GM12874 (cell line): Measurements from ENCODE around the gene HBEGF.

Source experiments
- TF ChIP-seq, protein P1 (sequence below): IDR thresholded peaks from 2 replicates; pipeline ENCODE4 v1.5.1; 2011; ENCODE audit warnings: low read depth, mild to moderate bottlenecking, control low read depth, low read length, moderate library complexity; ENCODE audit not compliant: insufficient read depth

Gene HBEGF, protein sequence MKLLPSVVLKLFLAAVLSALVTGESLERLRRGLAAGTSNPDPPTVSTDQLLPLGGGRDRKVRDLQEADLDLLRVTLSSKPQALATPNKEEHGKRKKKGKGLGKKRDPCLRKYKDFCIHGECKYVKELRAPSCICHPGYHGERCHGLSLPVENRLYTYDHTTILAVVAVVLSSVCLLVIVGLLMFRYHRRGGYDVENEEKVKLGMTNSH

GRCh38 chr5:140346348-140347221 is at the start of gene HBEGF:
Gene HBEGF (minus strand): TSS chr5:140346603. CDS start chr5:140346328, 275 bp downstream.
- TF ChIP-seq, protein P1, sequence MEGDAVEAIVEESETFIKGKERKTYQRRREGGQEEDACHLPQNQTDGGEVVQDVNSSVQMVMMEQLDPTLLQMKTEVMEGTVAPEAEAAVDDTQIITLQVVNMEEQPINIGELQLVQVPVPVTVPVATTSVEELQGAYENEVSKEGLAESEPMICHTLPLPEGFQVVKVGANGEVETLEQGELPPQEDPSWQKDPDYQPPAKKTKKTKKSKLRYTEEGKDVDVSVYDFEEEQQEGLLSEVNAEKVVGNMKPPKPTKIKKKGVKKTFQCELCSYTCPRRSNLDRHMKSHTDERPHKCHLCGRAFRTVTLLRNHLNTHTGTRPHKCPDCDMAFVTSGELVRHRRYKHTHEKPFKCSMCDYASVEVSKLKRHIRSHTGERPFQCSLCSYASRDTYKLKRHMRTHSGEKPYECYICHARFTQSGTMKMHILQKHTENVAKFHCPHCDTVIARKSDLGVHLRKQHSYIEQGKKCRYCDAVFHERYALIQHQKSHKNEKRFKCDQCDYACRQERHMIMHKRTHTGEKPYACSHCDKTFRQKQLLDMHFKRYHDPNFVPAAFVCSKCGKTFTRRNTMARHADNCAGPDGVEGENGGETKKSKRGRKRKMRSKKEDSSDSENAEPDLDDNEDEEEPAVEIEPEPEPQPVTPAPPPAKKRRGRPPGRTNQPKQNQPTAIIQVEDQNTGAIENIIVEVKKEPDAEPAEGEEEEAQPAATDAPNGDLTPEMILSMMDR, result peak; percentile 87

DNA sequence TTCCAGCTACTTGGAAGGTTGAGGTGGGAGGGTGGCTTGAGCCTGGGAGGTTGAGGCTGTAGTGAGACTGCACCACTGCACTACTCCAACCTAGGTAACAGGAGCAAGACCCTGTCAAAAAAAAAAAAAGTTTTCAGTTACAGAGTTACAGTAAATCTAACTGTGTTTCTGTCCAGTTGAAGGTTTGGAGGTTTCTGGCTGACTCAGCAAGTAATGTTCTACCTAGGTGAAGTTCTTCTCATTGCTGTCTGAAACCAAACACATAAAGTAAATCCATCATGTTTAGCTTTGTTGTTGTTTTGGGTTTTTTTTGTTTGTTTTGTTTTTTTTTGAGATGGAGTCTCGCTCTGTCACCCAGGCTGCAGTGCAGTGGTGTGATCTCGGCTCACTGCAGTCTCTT is 47.3 kb upstream of the HBEGF start:
- TF ChIP-seq, protein P1, result no peak

DNA sequence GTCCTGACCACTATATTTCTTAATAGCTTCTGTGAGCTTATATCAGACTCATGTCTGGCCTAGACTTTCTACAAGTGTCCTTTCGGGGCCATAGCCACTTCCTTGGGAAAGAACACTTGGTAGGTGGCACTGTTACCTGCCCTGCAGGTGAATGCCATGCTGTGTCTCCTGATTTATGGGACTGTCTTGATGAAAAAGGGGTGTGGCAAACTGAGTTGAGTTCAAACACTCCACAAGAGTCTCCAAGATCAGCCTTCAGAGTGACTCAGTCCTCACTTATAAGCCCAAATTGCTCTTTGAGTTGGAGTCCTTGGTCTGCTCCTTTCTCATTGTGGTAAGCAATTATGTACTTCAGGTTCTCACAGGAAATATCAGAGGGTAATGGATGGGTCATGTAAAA is 45.3 kb upstream of the HBEGF start:
- TF ChIP-seq, protein P1, result no peak

DNA sequence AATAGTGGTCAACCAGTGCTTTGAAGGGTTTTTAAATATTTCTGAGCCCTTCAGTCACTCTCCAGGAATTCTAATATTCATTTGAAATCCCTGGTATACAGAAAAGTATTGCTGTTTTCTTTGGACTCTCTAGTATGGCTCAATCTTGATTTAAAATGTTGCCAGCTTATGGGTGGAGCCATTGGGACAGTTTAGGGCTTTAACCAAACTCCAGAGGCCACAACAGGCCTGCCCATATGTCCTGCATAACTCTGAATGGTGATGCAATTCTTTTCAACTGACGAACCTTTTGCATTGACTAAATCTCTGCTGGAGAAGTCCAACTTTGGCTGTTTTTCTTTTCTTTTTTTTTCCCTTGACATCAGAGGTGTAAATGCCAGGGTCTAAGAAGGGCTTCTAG is 44.9 kb upstream of the HBEGF start:
- TF ChIP-seq, protein P1, result no peak

- TF ChIP-seq, protein P1, result no peak
Observed at GRCh38 chr5:140388052-140388451, 41.6 kb upstream of the HBEGF start.

GRCh38 chr5:140383300-140383699 is 36.9 kb upstream of the HBEGF start:
- TF ChIP-seq, protein P1, result no peak

DNA sequence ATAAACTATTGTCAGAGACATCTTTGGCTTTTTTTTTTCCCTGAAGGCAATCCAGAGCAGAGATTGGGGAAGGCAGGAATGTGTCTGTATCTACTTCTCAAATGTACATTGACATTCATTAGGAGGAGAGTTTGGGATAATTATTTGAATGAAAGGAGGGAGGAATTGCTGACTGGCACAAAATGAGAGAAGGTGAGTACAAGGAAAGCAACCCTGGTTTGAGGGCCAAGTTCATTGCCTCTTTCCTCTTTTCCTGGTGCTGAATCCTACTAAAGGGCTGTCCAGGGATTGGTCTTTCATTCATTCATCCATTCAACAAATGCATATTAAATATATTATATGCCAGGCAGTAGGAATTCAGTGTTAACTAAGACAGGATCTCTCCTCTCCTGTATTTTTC is 36.5 kb upstream of the HBEGF start:
- TF ChIP-seq, protein P1, result no peak
